GM19043 (cell line): ENCODE results near the gene LDLRAD4.

Experiments
- ATAC-seq: cut with Tn5 transposase; IDR thresholded peaks from one replicate; pipeline ENCODE4 v1.9.1; 2021; ENCODE audit warnings: low read depth; ENCODE audit not compliant: unreplicated experiment

LDLRAD4 gene

DNA sequence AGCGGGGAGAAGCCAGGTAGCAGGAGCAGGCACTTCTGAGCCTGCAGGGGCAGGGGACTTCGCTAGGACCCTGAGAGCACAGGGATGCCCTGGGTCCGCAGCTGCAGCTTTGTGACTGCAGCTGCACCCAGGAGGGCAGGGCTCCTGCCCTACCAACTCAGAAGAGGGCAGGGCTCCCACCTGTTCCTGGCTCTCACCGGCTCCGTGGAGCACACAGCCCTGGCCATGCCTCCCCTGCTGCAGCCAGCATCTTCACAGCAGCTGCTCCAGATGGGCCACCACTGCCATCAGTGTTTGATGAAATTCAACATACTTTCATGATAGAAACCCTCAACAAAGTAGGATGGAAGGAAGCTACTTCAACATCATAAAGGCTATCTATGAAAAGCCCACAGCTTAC is 415.1 kb downstream of the LDLRAD4 start:
- ATAC-seq = no peak

DNA sequence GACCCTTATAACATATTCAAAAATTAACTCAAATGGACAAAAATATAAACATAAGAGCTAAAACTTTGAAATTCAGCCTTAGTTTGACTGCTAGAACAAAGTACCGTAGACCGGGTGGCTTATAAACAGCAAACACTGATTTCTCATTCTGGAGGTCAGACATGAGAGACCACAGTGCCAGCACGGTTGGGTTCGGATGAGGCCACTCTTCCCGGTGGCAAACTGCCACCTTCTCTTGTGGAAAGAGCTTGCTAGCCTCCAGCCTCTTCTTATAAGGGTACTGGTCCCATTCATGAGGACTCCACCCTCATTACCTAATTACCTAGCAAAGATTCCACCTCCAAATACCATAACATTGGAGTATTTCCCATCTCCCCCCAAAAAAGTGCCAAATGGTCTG is 416.5 kb downstream of the LDLRAD4 start:
- no peak for ATAC-seq

DNA sequence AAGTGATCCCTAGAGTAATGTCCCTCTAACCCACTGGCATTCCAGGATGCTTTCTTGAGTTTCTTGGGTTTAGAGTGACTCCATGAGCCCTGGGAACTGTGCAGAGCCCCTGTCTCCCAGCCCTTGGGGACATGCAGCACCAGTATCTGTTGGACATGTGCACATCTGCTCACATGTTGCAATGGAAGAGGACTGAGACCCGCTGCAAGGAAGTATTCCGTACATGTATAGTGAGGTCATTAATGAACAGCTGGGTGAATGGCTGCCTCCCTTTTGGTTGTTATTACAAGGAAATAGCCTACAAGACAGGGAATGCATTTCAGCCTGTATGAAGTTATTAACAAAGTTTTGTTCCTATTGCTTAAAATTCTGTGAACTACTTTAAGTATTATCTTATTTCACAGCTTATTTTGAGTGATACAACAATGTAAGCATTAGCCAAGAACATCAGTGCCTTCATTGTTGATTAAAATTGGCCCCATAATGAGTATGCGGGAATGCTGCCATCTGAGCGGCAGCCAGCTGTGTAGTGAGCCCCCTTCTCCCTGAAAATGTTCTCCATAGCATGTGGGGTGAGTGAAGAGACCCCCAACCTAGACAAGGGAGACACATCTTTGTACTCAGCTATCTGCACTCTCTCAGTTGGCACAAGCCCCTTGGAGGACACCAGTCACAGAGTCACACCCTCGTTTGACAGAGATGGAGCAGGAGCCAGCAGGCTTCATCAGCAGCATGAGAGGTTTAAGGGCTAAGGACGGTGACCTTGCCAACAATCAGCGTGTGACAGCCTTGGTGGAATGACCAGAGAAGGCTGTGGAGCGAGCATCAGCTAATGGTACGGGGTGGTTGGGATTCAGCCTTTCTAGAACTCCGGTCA is 420.4 kb downstream of the LDLRAD4 start:
- no peak for ATAC-seq

DNA sequence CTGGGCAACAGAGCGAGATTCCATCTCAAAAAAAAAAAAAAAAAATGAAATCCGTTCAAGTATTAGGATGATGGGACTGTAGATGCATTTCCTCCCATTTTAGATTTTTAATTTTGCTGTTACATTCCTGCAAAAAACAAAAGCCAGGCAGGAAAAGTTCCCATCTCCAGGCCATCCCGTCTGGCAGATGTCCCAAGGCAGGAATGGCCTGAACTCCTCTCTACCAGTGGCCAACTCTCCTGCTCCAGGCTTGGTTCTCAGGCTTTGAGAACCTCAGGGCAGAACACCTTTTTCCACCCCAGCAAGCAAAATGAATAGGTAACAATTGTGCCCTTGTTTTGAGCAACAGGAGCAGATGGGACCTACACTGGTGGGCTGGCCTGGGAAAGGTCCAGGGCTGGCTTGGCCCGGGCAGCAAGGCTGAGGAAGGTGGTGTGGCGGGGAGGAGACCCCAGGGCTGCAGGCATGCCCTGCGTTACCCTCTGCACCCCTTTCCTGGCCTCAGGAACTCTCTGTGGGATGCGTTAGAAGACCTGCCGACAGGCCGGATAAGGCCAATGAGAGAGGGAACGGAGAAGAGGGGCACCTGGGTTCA is 421.8 kb downstream of the LDLRAD4 start:
- ATAC-seq = no peak

DNA sequence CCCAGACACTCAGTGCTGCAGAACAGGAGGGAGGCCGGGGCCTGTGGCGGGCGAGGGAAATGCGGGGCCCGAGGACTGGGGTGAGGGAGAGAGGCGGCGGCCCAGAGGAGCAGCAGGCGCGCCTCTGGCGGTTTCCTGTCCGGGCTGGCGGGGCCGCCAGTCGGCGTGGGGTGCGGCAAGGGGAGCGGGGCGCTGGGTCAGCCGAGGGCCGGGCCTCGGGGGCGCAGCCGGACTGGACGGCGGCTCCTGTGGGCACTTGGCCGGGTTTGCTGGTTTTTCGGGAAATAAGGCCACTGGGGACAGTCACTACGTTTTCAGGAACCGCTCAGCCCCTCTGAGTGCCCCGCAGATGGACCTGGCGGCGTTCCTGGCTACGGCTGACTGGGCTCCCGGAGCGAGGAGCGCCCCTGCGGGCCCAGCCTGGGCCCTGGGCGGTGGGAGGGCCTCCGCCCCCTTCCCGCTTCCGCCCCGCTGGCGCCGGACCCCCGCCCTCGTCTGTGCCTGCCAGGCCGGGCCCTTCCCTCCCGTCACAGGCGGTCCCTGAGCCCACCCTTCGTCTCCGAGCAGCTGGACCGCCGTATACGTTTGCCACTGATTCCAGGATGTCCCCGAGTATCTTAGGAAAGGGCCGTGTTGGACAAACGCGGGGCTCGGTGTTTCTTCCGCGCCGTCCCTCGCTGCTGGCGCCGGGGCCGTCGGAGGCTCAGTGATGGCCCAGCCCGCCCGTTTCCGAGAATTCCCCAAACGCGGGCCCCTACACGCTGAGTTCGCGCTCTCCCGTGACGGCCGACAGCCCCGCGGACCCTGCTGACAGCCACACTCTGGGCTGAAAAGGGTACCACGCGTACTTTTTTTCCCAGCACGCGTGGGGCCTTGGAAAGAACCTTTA is 423.2 kb downstream of the LDLRAD4 start:
- no peak for ATAC-seq

DNA sequence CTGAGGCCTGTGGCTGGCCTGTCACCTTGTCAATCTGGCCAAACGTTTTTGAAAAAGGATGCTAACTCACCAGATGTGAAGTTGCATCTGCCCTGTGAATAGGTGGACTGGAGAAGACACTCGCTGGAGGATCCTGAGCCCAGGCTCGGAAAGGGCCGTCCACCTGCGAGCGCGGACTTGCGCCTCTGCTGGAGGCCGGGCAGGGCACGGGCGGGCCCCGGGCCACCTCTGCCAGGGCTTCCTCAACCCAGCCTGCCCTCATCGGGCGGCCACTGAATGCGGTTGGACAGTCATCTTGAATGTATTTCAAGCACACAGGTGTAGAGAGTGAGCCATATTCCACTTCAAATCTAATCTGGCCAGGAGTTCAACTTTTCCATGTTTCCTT is 423.9 kb downstream of the LDLRAD4 start:
- no peak for ATAC-seq

DNA sequence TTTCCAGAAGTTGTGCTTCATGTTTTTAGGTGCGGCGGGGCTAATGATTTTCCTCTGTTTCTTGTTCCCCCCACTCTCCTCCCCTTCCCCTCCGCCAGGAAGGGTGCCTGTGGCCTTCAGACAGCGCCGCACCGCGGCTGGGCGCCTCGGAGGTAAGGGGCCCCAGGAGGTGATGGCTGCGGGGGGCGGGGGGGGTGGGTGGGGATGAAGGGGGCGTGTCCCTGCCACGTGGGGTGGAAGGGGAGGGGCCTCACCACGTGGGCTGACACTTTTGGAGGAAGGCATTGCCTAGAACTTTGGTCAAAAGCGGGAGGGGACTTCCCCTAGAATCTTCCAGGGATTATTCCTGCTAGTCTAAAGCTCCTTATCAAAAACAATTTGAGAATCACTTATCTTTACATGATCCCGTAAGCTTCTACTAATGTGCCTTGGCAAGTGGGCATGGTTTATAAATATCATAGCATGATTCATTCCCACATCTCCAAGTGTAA is 424.7 kb downstream of the LDLRAD4 start:
- no peak for ATAC-seq

DNA sequence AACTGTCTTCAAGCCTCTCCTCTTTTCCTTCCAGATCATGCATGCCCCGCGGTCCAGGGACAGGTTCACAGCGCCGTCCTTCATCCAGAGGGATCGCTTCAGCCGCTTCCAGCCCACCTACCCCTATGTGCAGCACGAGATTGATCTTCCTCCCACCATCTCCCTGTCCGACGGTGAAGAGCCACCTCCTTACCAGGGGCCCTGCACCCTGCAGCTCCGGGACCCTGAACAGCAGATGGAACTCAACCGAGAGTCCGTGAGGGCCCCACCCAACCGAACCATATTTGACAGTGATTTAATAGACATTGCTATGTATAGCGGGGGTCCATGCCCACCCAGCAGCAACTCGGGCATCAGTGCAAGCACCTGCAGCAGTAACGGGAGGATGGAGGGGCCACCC is 426.5 kb downstream of the LDLRAD4 start:
- ATAC-seq = no peak

DNA sequence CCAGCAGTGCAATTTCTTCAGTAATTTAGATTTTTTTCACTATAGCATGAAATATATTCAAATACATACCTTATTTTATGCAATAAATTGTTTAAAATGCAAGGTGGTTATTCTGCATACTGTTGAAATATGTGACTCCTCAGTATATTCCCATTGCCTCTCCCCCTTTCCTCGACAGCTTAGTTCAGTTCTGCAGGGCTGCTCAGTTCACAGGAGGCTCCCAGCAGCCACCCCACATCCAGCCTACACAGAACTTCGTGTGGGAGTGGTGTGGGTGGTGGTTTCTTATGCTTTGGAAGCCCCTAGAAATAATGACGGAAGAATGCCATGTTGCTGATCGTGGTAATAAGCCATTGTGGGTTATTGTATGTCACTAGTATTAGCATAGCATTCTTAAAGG is 428.1 kb downstream of the LDLRAD4 start:
- no peak for ATAC-seq

DNA sequence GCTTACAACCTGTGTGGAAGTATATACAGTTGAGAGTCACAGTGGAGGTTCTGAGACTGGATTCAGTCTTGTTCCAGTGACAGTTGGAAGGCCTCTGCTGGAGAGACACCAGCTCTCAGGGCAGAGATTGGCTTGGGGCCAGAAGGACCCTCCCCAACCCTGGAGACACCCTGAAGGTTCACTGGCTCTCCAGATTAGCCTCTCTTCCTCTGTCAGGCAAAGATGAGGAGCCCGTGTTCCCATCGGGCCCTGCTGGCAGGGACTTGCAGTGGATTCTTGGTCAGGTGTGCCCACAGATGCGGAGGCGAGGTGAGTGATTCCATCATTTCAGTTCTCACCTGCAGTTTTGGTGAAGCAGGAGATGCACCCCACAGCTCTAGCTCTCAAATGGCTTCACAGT is 429.2 kb downstream of the LDLRAD4 start:
- no peak for ATAC-seq

DNA sequence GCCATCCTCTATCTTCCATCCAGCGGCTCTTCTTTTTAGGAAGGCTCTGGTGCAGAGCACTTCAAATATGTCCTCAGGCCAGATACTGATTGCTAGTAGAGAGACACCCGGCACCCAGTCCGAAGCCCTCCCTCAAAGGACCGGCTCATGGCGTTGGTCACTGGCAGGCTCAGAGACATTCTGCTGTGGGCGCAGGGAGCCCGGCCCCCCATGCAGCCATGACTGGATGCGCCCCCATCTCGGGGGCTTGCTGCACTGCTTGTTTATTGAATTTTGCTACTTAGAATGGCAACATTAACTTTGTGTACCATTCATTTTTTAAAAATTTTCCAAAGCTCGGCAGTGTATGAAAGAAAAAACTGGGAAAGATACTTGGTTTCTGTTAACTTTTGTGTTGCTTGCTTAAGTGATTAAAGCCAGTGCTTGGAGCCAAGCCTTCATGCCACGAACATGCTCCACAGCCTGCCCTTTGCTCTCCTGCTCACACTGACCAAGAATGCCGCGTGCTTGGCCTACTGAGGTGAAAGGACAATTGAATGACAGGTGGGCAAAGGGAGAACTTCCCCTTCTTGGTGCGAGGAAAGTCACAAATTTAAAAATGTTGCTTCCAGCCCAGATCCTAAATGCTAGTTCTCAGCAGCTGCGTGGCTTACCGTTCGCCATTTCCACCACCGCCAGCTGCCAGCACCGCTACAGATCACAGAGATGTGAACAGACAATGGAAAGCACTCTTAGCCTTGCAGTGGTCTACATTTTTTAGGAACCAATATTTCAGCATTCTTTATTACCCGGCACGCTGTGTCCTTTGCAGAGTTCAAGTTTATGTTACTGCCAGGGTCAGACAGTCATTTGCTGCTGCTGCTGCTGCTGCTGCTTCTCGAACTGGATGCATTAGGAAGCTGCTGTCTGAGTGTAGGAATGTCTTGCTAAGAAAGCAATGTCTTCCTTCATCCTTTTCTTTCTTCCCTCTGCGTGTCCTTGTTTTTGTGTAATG is 431.1 kb downstream of the LDLRAD4 start:
- no peak for ATAC-seq

DNA sequence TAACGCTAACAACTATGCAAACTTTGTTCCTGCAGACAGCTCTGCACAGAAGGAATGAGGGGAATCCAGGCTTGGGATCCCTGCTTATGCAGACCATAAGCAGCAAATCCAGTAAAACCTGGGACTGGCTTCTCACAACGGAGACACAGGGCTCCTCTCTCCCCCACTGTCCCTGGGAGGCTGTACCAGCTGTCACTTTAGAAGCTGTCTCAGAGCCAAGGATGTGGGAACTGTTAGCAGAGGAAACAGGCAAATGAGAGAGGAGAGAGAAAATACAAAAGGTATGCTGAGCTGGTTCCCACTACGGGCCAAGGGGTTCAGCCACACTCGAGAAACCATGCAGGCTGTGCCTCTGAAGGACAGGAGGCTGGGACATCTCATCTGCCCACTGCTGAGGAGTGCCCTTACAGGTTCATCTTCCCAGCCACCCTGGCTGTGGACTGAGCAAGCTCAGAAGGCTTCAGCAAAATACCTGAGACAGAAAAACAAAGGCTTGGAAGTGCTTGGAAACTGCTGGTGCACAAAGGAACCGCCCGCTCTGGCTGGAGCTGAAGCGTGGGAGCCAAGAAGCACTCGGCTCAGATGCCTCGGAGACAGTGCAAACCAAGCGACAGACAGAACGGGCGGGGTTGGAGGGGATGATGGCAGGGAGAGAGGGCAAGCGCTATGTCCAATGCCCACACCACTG is 435.3 kb downstream of the LDLRAD4 start:
- ATAC-seq = no peak

DNA sequence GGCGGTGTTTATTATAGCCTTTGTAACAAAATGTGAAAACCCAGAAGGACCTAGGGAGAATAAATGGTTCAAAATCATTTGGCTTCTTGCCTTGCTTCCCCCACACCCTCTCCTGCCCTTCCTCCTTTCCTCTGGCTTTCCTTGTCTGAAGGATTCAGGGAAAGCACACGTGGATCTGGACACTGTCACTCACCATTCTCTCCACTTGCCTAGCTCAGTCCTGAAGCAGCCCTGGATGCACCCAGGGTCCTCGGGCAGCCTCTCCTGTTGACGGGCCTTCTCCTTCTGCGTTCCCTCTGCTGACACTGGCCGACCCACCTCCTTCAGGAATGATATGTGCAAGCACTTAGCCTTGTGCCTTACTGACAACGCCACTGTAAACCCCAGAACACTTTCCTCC is 439.4 kb downstream of the LDLRAD4 start:
- no peak for ATAC-seq

DNA sequence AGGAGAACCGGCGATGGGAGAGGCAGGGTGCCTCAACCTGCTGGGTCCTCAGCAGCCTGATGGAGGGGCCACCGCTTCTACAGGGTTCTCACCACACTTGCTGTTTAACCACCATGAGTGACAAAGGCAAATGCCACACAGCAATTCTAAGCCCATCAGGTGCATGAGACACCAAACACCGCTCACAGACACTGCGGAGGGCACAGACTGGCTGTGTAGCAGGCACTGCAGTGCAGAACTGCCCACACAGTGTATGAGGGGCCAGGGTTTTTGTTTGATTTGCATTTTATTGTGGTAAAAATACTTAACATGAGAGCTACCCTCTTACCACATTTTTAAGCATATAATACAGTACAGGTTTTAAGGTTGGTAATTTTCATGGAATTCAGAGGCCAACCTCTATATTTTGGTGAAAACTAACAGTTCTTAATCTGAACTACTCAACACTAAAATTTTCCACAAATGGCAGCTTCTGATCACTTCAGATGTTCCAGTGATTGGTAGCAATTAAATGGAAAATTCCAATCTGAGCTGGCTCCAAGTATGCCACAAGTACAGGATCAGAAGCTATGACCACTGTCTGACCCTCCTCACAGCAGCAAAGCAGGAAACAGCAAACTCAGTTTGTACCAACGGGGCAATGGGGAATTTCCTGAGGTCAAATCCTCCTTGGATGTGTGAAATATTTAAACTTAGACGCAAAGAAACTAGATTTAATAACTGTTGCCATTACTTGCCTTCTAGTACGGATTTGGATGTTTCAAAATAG is 440.1 kb downstream of the LDLRAD4 start:
- no peak for ATAC-seq

DNA sequence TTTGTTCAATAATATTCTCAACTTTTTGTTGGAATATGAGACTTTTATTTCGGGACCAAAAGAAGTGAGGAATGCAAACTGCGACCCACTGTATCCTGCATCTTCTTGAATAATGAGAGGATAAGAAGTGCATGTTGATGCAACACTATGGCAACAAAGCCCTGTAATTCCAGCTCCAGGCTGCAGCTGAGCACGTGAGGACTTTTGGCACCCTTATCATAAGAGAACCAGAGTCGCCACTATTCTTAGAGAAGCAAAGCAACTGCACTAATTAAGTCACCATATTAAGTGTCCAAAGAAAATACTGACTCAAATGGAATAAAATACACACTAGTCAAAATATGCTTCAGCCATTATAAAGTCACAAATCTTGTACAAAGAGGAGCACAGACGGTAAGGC is 441.9 kb downstream of the LDLRAD4 start:
- ATAC-seq = no peak

DNA sequence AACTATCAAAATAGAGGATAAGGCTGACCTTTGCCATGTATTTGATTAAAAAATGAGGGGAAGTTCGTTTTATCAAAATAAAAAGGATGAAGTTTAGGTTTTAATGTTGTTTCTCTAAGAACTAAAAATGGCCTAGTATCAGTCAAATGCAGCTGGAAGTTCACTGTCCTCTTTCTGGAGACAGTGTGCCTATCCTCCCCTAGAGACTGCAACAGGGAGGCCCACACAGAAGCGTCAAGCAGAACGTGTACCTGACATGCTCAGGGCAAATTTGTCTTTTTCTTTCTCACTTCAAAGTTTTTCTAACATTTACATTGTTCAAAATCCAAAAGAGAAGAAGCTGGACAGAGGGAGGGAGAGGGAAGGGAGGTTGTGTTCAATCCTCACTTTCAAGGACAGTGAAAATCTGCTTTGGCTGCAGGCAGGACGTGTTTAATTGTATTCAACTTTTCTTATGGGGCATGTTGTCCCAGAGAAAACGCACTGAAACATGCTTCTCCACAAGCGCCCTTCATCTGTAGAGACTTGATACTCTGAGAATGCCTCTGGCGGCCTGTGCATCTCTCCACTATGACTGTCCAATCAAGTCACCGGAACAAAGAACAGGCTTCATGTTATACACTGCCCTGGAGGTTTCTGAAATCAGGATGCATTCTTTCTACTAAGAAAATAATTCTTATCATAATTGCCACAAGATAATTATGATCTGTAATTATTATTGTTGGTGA is 442.7 kb downstream of the LDLRAD4 start:
- ATAC-seq = no peak

DNA sequence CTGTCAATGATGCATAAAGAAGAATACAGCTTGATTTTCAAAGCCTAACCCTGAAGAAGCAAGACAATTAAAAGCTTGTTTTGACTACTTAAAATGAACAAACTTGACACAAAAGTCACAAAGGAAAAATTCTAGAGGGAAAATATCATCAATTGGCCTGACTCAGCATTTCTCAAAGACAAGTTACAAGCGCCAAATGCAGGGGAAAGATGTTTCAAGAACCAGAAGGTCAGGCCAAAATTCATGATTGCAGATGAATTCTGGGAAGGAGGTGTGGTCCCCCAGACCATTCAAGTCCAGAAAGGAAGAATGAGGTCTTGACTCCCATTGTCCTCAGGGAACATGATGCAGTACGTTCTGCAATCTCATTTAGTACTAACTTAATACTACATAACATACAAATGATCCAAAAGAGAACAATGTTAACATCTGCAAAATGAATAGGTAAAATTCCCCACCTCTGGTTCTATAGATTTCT is 443.3 kb downstream of the LDLRAD4 start:
- no peak for ATAC-seq

DNA sequence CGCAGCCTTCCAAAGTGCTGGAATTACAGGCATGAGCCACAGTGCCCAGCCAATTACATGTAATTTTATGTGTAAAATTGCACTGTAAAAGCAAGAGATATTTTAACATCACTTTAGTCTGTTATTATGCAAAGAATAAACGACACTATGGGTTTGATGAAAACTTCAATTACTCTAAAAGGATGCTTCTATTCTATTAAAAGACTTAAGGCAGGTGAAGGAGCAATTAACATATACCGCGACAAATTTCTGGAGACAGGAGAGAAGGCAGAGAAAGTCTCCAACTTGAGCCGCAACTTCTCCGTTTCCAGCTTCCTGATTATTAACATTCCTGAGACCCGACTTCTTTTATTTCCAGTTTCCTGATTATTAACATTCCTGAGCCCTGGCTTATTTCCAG is 454.1 kb downstream of the LDLRAD4 start:
- ATAC-seq = no peak
